GM19099 (cell line): ENCODE measurements around the gene MSX2.

Experiments used
- POLR2A ChIP-seq: IDR thresholded peaks from 3 replicates; pipeline ENCODE4 v1.6.1; 2011; ENCODE audit warnings: low read depth; ENCODE audit not compliant: insufficient read length; ENCODE audit errors: extremely low read depth

The MSX2 gene

GRCh38 chr5:174723979-174724483 is 351 bp upstream of the MSX2 start:
- no peak for TF ChIP-seq POLR2A

- TF ChIP-seq POLR2A = no peak
These were observed 1.0 kb downstream of the MSX2 start for GRCh38 chr5:174725261-174725990.

GRCh38 chr5:174725991-174726601 is 1.7 kb downstream of the MSX2 start:
- TF ChIP-seq POLR2A = no peak

- no peak for TF ChIP-seq POLR2A
These were observed 2.8 kb downstream of the MSX2 start for GRCh38 chr5:174726916-174727793.

GRCh38 chr5:174727794-174728680 is 3.7 kb downstream of the MSX2 start:
- no peak for TF ChIP-seq POLR2A

- TF ChIP-seq POLR2A = no peak
These were observed 4.8 kb downstream of the MSX2 start for GRCh38 chr5:174729075-174729680.

- TF ChIP-seq POLR2A = no peak
These were observed 7.0 kb downstream of the MSX2 start for GRCh38 chr5:174731214-174732035.

GRCh38 chr5:174732036-174733020 is 7.9 kb downstream of the MSX2 start:
- TF ChIP-seq POLR2A = no peak

GRCh38 chr5:174733091-174733690 is 8.8 kb downstream of the MSX2 start:
- TF ChIP-seq POLR2A = no peak

- no peak for TF ChIP-seq POLR2A
These were observed 9.5 kb downstream of the MSX2 start for GRCh38 chr5:174733836-174734235.

- no peak for TF ChIP-seq POLR2A
These were observed 10.5 kb downstream of the MSX2 start for GRCh38 chr5:174734571-174735497.
